Measurements from ENCODE around the gene AIM2. TPM values are rescaled to one million over a fixed set of nuclear protein-coding genes. Genes with fewer than 3 reads are reported as not detected.
"Not testable (repeated sequence)": the region's sequence is repeated elsewhere in the genome, so short reads cannot be mapped to it uniquely, and the experiment has no call there.

AIM2 gene
- total RNA-seq, 1 experiment from 2014 or later: not detected

DNA sequence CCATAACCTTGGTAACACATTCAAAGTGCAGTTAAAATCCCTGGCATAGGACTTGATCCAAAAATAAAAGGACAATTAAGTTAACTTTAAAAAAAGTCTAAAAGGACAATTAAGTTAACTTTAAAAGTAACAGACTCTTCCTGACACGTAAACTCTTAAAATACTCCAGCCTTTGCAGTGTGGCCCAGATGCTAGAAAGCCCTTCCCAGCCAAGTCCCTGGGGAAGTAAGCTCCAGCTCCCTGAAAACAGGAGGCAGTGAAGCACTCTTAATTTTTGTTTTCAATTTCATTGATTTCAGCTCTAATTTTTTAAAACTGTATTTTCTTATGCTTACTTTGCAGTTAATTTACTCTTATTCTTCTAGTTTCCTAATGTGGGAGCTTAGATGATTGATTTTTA is 5.1 kb upstream of the AIM2 start:
- no peak for DNase-seq (ENCODE audit: low spot score)

DNA sequence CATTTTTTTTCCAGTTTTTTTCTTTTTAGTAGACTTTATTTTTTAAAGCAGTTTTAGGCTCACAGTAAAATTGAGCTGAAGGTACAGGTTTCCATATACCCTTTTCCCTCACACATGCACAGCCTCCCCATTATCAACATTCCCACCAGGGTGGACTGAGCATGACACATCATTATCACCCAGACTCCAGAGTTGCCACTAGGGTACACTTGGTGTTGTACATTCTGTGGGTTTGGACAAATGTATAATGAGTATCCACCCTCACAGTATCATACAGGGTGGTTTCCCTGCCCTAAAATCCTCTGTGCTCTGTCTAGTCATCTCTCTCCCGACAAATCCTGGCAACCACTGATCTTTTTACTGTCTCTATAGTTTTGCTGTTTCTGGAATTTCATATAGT is 3.0 kb upstream of the AIM2 start:
- peak; percentile 3 for DNase-seq (ENCODE audit: low spot score)

DNA sequence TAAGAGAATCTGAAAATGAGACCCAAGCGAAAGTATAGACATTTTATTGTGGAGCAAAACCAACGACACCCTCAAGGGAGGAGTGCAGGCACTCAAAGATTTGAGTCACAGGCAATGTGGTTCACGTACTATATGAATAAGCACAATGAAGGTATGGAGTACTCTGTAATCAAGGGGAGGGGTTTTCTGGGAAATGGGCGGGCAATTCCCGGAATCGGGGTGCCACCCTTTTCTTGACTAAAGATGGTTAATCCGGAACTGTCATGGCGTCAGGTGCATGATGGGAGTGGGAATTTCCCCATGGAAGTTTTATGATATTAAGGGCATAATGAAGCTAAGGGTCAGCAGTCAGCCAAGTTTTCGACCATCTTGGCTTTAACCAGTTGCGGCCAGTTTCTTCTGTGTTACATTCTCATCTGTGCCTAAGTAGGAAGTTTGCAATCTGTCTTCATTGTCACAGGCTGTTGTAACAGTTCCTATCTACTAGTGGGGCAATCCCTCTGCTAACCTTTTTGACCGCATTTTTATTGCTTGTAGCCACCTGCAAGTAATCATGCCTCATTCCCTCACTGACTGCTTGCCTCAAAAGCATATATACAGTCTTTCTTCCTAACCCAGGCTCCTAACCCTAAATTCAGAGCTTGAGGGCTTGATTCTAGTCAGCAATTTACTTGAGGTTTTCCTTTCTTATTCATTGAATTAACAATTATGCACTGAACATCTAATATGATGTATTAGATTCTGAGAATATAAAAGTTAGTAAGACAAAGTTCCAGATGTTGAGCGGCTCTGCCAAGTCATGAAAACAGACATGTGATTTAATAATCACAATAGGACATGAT is 775 bp upstream of the AIM2 start:
- DNase-seq (ENCODE audit: low spot score): peak; percentile 30

GRCh38 chr1:159071970-159072582 is 4.5 kb downstream of the AIM2 start:
- DNase-seq (ENCODE audit: low spot score): peak; percentile 78

DNA sequence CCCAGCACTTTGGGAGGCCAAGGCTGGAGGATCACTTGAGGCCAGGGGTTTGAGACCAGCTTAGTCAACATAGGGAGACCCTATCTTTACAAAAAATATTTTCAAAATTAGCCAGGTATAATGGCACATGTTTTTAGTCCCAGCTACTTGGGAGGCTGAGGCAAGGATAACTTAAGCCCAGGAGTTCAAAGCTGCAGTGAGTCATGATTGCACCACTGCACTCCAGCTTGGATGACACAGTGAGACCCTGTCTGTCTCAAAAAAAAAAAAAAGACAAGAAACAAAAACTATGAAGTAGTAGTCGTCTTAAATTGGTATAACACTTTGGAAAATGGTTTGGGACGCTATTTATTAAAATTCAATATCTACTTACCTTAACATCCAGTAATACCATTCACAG is 7.7 kb downstream of the AIM2 start:
- no peak for DNase-seq (ENCODE audit: low spot score)

DNA sequence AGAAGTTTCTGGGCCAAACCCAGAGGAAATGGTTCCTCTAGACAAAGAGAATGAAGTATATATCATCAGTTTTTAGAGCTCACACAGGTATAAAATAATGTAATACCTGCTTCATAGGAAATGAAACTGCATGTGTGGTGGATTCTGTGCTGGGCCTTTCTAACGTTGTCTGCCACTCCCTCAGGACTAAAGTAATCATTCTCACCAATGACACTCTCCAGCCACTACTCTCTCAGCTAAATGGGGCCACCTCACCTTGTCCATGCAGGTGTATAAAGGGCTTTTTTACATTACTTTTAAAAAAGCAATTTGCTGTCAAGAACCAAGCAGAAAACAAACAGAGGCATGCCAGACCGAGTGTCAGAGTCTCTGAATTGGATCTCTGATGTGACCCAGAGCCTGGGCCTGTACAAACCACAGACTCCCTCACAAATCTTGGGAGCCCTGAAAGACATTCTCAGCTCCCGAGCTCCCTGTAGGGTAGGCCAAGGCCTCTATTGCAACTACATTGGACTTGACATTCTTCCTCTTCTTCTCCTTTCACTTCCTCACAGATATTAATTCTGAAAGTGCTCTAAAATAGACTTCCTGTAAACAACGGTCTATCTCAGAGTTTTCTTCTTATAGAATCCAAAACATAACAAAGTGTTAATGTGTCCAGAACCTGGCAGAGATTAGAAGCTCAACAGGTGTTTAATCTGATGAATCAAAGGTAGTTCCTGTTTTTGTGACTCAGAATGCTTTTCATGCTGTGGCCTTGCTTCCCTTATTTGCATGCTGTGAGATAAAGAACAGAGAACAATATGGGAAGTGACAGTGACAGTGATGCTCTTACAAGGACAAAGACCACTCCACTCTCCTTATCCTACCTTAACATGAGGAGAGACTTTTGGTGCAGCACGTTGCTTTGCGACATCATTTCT is 8.6 kb downstream of the AIM2 start:
- no peak for DNase-seq (ENCODE audit: low spot score)

- DNase-seq (ENCODE audit: low spot score): no peak
Measured at GRCh38 chr1:159066108-159066507, 10.5 kb downstream of the AIM2 start.

DNA sequence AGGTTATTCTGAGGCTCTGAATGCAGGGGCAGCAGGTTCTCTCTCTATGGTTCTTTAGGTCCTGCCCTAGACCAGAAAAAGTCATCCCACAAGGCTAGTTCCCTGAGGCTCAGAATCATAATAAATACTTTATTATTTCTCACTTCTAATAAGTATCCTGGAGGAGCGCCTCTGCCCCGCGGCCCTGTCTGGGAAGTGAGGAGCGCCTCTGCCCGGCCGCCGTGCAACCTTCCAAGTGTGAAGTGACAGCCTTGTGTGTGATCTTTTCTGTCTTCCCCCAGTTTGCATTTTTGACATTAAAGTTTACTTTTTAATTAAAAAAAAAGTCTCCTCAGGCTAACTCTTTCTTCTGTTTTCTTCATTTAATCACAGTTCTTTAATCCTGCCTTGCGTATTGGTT is 11.5 kb downstream of the AIM2 start:
- no peak for DNase-seq (ENCODE audit: low spot score)

GRCh38 chr1:159058751-159059150 is 17.8 kb downstream of the AIM2 start:
- DNase-seq (ENCODE audit: low spot score): no peak

GRCh38 chr1:159056069-159056698 is 20.4 kb downstream of the AIM2 start:
- DNase-seq (ENCODE audit: low spot score): no peak

- DNase-seq (ENCODE audit: low spot score): no peak
Measured at GRCh38 chr1:159055181-159055641, 21.4 kb downstream of the AIM2 start.

GRCh38 chr1:159054427-159054826 is 22.1 kb downstream of the AIM2 start:
- DNase-seq (ENCODE audit: low spot score): peak; percentile 13

GRCh38 chr1:159051436-159051835 is 25.1 kb downstream of the AIM2 start:
- DNase-seq (ENCODE audit: low spot score): no peak

- DNase-seq (ENCODE audit: low spot score): not testable (repeated sequence)
Measured at GRCh38 chr1:159046486-159046885, 30.1 kb downstream of the AIM2 start.

DNA sequence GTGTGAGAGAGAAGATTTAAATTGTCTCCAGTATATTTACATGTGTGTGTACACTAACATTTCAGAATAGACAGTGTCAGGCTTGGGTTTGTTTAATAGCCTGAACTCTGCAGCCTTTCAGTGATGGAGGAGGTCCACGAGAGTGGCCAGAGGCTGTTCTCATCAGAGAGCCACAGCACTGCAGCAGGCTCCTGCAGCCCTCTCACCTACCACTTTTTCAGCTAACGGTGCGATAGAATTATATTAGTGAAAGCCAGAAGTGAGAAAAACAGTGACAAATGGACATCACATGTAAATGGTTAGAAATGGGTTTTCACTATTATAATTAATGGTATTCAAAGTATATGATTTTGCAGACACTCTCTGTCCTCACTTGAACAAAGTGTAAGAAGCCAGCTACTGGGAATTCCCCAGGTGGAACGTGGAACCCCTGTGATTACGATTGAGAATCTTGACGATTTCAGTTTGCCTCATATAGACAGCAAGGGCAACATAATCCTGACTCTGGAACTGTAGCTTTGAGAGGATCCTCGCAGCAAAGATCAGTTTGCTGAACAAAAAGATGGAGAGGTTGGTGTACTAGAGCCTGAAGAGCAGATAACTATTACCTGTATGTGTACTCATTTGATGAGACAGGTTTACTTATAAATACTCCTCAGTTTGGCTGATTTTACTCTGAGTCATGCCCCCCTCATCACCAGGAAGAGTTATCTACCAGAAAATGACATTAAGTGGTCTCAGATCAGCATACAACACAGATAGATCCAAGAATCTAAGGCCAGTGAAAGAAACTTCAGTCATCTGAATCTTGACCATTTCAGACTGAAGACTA is 35.5 kb downstream of the AIM2 start:
- DNase-seq (ENCODE audit: low spot score): no peak

GRCh38 chr1:159040206-159040605 is 36.4 kb downstream of the AIM2 start:
- peak; percentile 5 for DNase-seq (ENCODE audit: low spot score)

- no peak for DNase-seq (ENCODE audit: low spot score)
Measured at GRCh38 chr1:159030877-159031447, 45.6 kb downstream of the AIM2 start.

GRCh38 chr1:159030311-159030710 is 46.3 kb downstream of the AIM2 start:
- no peak for DNase-seq (ENCODE audit: low spot score)

DNA sequence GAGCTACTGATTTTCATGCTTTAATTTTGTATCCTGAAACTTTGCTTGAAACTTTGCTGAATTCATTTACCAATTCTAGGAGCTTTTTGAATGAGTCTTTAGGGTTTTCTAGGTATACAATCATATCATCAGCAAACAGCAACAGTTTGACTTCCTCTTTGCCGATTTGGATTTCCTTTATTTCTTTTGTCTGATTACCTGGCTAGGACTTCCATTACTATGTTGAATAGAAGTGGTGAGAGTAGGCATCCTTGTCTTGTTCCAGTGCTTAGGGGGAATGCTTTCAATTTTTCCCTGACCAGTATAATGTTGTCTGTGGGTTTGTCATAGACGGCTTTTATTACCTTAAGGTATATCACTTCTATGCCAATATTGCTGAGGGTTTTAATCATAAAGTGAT is 49.7 kb downstream of the AIM2 start:
- not testable (repeated sequence) for DNase-seq (ENCODE audit: low spot score)

GRCh38 chr1:159025043-159025442 is 51.5 kb downstream of the AIM2 start:
- DNase-seq (ENCODE audit: low spot score): no peak
